ENCODE measurements around the gene TRAF3.

The TRAF3 gene

GRCh38 chr14:102906616-102907302 is 129.5 kb downstream of the TRAF3 start:
- no peak for DNase-seq (ENCODE audit: low read depth)
- TF ChIP-seq, protein P1, sequence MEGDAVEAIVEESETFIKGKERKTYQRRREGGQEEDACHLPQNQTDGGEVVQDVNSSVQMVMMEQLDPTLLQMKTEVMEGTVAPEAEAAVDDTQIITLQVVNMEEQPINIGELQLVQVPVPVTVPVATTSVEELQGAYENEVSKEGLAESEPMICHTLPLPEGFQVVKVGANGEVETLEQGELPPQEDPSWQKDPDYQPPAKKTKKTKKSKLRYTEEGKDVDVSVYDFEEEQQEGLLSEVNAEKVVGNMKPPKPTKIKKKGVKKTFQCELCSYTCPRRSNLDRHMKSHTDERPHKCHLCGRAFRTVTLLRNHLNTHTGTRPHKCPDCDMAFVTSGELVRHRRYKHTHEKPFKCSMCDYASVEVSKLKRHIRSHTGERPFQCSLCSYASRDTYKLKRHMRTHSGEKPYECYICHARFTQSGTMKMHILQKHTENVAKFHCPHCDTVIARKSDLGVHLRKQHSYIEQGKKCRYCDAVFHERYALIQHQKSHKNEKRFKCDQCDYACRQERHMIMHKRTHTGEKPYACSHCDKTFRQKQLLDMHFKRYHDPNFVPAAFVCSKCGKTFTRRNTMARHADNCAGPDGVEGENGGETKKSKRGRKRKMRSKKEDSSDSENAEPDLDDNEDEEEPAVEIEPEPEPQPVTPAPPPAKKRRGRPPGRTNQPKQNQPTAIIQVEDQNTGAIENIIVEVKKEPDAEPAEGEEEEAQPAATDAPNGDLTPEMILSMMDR (conservative IDR thresholded peaks at IDR 0.05; ENCODE audit: low read depth, low read length): no peak
- H3K4me3 ChIP-seq (ENCODE audit: low read length): no peak overlapping the region

GRCh38 chr14:102907303-102907844 is 130.1 kb downstream of the TRAF3 start:
- H3K4me3 ChIP-seq (ENCODE audit: low read length): no peak overlapping the region
- TF ChIP-seq, protein P1 (conservative IDR thresholded peaks at IDR 0.05; ENCODE audit: low read depth, low read length): no peak
- DNase-seq (ENCODE audit: low read depth): no peak

GRCh38 chr14:102907980-102908730 is 130.9 kb downstream of the TRAF3 start:
- DNase-seq (ENCODE audit: low read depth): no peak
- H3K4me3 ChIP-seq (ENCODE audit: low read length): no peak overlapping the region
- TF ChIP-seq, protein P1 (conservative IDR thresholded peaks at IDR 0.05; ENCODE audit: low read depth, low read length): no peak

GRCh38 chr14:102908766-102909455 is 131.7 kb downstream of the TRAF3 start:
- H3K4me3 ChIP-seq (ENCODE audit: low read length): no peak overlapping the region
- TF ChIP-seq, protein P1 (conservative IDR thresholded peaks at IDR 0.05; ENCODE audit: low read depth, low read length): no peak
- DNase-seq (ENCODE audit: low read depth): no peak

- no peak for DNase-seq (ENCODE audit: low read depth)
- no peak overlapping the region for H3K4me3 ChIP-seq (ENCODE audit: low read length)
- TF ChIP-seq, protein P1 (conservative IDR thresholded peaks at IDR 0.05; ENCODE audit: low read depth, low read length): no peak
These were observed 132.2 kb downstream of the TRAF3 start for GRCh38 chr14:102909462-102909861.

GRCh38 chr14:102909911-102910310 is 132.7 kb downstream of the TRAF3 start:
- TF ChIP-seq, protein P1 (conservative IDR thresholded peaks at IDR 0.05; ENCODE audit: low read depth, low read length): no peak
- no peak for DNase-seq (ENCODE audit: low read depth)
- no peak overlapping the region for H3K4me3 ChIP-seq (ENCODE audit: low read length)

Measured in retinal pigment epithelial cell (primary cell).